Uterus (tissue), 4 donors: ENCODE measurements around the gene CLASP2. TPM values are rescaled to one million over a fixed set of nuclear protein-coding genes. Genes with fewer than 3 reads are reported as not detected.

Source experiments
- DNase-seq, 2 donors: peaks; one replicate each; pipeline ENCODE4 v3.0.0-alpha.2; 2019 to 2020
- H3K27ac ChIP-seq, 2 donors: fragments of 200-600 bp; sonication (generic); 1 replicate in 1 of 2; 2 replicates in 1 of 2; pipeline ENCODE4 v1.5.1; 2016 to 2018
- H3K27me3 ChIP-seq, 2 donors: fragments of 200-600 bp; sonication (generic); one replicate each; pipeline ENCODE4 v1.5.1; 2018 to 2019; ENCODE audit warnings: control low read depth in 1 of 2
- H3K36me3 ChIP-seq, 2 donors: fragments of 200-600 bp; sonication (generic); one replicate each; pipeline ENCODE4 v1.5.1; 2019; ENCODE audit warnings: control low read depth in 1 of 2
- H3K4me1 ChIP-seq, 2 donors: fragments of 200-600 bp; sonication (generic); one replicate each; pipeline ENCODE4 v1.5.1; 2018 to 2019; ENCODE audit warnings: control low read depth in 1 of 2
- H3K4me3 ChIP-seq, 2 donors: fragments of 200-600 bp; sonication (generic); 1 replicate in 1 of 2; 2 replicates in 1 of 2; pipeline ENCODE4 v1.5.1; 2018 to 2019; ENCODE audit warnings: mild to moderate bottlenecking in 1 of 2
- H3K9me3 ChIP-seq, 2 donors: fragments of 200-600 bp; sonication (generic); one replicate each; pipeline ENCODE4 v1.5.1; 2019; ENCODE audit warnings: control low read depth in 1 of 2
- CTCF ChIP-seq, 4 experiments: fragments of 200-600 bp in 2 of 4; fragments of 450-650 bp in 2 of 4; sonication (generic) in 2 of 4; IDR thresholded peaks; one replicate each; pipeline ENCODE4 v1.5.1; 2016 to 2019; ENCODE audit warnings: antibody characterized with exemption in 4 of 4, mild to moderate bottlenecking in 2 of 4, moderate library complexity in 1 of 4
- POLR2A ChIP-seq, 2 donors: fragments of 450-650 bp; IDR thresholded peaks; one replicate each; pipeline ENCODE4 v1.6.1; 2016; ENCODE audit warnings: antibody characterized with exemption in 2 of 2, mild to moderate bottlenecking in 1 of 2, moderate library complexity in 1 of 2
- intact Hi-C: fragments of 100-400 bp; cut with DNase I; formaldehyde crosslinking; loops from one replicate; pipeline ENCODE4 v1.15.1; 2023; ENCODE audit warnings: low total_unique reads
- total RNA-seq, 4 donors: library from RNA; depleted of rRNA in 3 of 4; stranded (reverse); fragments of >200 nt in 3 of 4; gene quantifications; one replicate each; pipeline versions ENCODE4 v1.1.0 to v1.2.4, GENCODE V29; 2014 to 2023
- donor health status: DM: yes; HTN: yes; CAD: no.

The CLASP2 gene
- total RNA-seq, 4 donors from 2014 or later: 34.1 to 159 (median 76.2) TPM

- no peak for TF ChIP-seq POLR2A (IDR thresholded peaks at IDR 0.05)
- TF ChIP-seq CTCF (IDR thresholded peaks at IDR 0.05): no peak
- Histone ChIP-seq H3K27me3 (no peaks in the 10 kb centered on the region), H3K4me3 (no peak overlapping the region), H3K36me3 (no peaks in the 10 kb centered on the region), H3K27ac (no peak overlapping the region), H3K4me1 (no peaks in the 10 kb centered on the region), H3K9me3 (no peaks in the 10 kb centered on the region)
- intact Hi-C loops: no loop called here
- DNase-seq: no peak
These were observed 131.7 kb downstream of the CLASP2 start for GRCh38 chr3:33586402-33586801.

- no peaks in the 10 kb centered on the region for H3K36me3 ChIP-seq
- H3K27me3 ChIP-seq: no peaks in the 10 kb centered on the region
- H3K4me1 ChIP-seq: no peaks in the 10 kb centered on the region
- intact Hi-C loops: no loop called here
- TF ChIP-seq POLR2A (IDR thresholded peaks at IDR 0.05) (no peak), CTCF (IDR thresholded peaks at IDR 0.05) (no peak)
- H3K27ac ChIP-seq: no peak overlapping the region
- no peaks in the 10 kb centered on the region for H3K9me3 ChIP-seq
- no peak overlapping the region for H3K4me3 ChIP-seq
- DNase-seq: no peak
These were observed 135.8 kb downstream of the CLASP2 start for GRCh38 chr3:33582234-33582633.

GRCh38 chr3:33581666-33582065, 136.4 kb downstream of the CLASP2 start:
- Histone ChIP-seq H3K4me1 (no peaks in the 10 kb centered on the region), H3K27me3 (no peaks in the 10 kb centered on the region), H3K36me3 (no peaks in the 10 kb centered on the region), H3K4me3 (no peak overlapping the region), H3K9me3 (no peaks in the 10 kb centered on the region), H3K27ac (no peak overlapping the region)
- DNase-seq: no peak
- intact Hi-C loops: no loop called here
- TF ChIP-seq CTCF (IDR thresholded peaks at IDR 0.05) (no peak), POLR2A (IDR thresholded peaks at IDR 0.05) (no peak)

- H3K9me3 ChIP-seq: no peaks in the 10 kb centered on the region
- intact Hi-C loops: no loop called here
- no peak for DNase-seq
- TF ChIP-seq CTCF (IDR thresholded peaks at IDR 0.05) (no peak), POLR2A (IDR thresholded peaks at IDR 0.05) (no peak)
- H3K4me3 ChIP-seq: no peak overlapping the region
- no peaks in the 10 kb centered on the region for H3K27me3 ChIP-seq
- H3K4me1 ChIP-seq: no peaks in the 10 kb centered on the region
- H3K27ac ChIP-seq: no peak overlapping the region
- no peaks in the 10 kb centered on the region for H3K36me3 ChIP-seq
These were observed 138.2 kb downstream of the CLASP2 start for GRCh38 chr3:33579840-33580239.

- H3K9me3 ChIP-seq: no peaks in the 10 kb centered on the region
- H3K36me3 ChIP-seq: no peaks in the 10 kb centered on the region
- H3K27me3 ChIP-seq: no peaks in the 10 kb centered on the region
- no peak overlapping the region for H3K4me3 ChIP-seq
- no peak overlapping the region for H3K27ac ChIP-seq
- H3K4me1 ChIP-seq: no peaks in the 10 kb centered on the region
- TF ChIP-seq CTCF (IDR thresholded peaks at IDR 0.05) (no peak), POLR2A (IDR thresholded peaks at IDR 0.05) (no peak)
- intact Hi-C loops: no loop called here
- DNase-seq: no peak
These were observed 138.9 kb downstream of the CLASP2 start for GRCh38 chr3:33579178-33579510.
